Ureter (tissue), 1 donor: ENCODE measurements around the gene CD8A. TPM values are rescaled to one million over a fixed set of nuclear protein-coding genes. Genes with fewer than 3 reads are reported as not detected.

Experiments
- DNase-seq: peaks from one replicate; pipeline ENCODE4 v3.0.0-alpha.2; 2020; ENCODE audit warnings: low spot score
- total RNA-seq: library from RNA; stranded (reverse); gene quantifications from one replicate; pipeline ENCODE4 v1.2.4, GENCODE V29; 2023
- donor health status: DM: yes; HTN: yes; CAD: no.

The CD8A gene
- total RNA-seq, 1 donor from 2014 or later, result 10.9 TPM

DNA sequence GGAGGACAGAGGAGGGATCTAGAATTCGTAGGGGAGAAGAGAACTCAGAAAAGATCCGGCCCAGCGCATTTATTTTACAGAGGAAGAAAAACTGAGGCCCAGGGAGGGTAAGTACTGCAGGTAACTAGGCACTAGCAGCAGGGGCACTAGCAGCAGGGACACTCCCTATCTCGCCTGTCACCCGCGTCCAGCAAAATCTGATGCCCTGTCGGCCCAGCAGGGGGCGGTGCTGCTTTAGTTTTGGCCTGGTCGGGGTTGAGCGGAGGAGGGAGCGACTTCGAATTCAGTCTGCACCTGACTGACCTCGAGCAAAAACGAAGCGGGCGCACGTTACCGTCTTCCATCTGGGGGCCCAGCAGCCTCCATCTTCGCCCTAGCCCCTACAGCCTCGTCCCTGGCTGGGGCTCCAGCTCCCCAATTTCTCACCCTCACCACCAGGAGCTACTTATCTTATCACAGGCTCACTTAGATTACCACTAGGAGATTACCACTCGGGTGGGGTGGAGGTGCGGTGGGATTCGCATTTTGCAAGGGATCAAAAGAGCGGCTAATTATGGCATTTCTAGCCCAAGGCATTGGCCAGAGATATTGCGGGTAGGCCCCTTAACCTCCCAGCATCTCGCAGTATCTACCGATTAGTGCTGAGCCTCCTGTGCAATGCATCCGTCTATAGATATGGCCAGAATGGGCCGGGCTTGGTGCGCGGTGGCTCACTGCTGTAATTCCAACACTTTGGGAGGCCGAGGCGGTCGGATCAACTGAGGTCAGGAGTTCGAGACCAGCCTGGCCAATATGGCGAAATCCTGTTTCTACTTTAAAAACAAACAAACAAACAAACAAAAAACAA is 17.8 kb upstream of the CD8A start:
- peak; percentile 93 for DNase-seq

DNA sequence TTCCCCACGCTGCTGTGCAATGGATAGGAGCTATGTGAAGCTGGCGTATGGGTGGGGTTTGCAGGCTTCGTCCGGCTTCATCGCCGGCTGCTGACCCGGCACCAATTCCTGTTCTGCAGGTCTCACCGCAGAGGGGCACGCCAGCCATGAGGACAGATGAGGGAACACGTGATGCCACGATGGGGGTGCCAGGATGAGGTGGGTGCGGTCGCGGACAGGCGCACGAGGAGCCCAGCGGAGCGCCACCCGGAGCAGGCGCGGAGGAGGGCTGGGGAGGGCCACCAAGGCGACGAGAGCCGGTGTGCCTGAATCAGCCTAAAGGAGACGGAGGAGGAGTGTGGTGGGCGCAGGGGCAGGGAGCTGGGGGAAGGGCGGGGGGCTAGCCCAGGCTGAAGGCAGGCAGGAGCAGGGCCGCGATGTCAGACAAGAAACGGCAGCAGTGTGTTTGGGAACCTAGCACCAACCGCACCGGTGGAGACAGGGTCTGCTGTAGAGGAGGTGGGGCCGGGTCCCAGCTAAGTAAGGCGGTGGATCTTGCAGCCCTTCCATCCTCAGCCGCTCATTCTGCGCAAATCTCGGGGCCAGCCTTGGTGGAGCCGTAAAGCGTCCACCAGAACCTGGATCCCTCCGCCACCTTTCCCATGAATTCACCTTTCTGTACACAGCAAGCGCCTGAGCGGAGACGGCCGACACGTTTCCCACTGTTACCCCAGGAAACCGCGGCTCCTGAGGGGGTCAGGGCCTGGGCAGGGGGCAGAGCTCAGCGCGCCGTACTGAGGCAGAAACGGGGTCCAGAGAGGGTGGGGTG is 17.0 kb upstream of the CD8A start:
- peak; percentile 83 for DNase-seq

- no peak for DNase-seq
Observed at GRCh38 chr2:86807133-86807467, 16.4 kb upstream of the CD8A start.

- DNase-seq, result no peak
Observed at GRCh38 chr2:86806059-86806857, 15.5 kb upstream of the CD8A start.

GRCh38 chr2:86800856-86801567 is 10.3 kb upstream of the CD8A start:
- DNase-seq, result no peak

GRCh38 chr2:86794861-86795260 is 4.1 kb upstream of the CD8A start:
- DNase-seq, result no peak

DNA sequence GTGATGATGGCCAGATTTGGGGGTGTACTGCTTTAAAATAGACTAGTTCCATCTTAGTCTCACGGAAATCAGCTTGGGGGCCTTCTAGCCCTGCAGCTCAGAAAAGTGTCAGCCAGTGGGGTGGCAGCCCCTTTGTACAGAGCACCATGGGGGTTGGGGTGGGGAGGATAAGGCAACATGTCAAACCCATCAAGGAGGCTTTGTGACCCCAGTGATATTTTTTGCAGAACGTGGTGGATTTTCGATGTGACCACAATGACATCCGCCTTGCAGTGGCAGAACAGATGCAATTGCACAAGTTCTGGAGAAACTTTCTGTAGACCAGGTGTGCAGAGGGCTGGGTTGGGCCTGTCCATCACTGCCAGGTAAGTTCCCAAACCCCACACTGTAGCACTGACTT is 3.0 kb upstream of the CD8A start:
- no peak for DNase-seq

- no peak for DNase-seq
Observed at GRCh38 chr2:86791573-86791972, 860 bp upstream of the CD8A start.

DNA sequence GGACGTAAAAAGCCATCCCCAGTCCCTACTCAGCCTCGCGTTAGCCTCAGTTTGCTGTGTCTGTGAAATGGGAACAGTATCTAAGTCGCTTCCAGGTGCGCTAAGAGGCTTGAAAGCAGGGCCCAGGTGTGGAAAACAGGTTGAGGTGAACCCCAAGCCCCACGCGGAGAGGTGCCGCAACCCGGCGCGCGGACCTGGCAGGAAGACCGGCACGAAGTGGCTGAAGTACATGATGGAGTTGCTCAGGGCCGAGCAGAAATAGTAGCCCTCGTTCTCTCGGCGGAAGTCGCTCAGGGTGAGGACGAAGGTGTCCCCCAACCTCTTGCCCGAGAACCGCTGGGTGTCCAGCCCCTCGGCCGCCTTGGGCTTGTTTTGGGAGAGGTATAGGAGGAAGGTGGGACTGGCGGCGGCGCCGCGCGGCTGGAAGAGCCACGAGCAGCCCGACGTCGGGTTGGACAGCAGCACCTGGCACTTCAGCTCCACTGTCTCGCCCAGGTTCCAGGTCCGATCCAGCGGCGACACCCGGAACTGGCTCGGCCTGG is 508 bp downstream of the CD8A start:
- DNase-seq, result no peak

GRCh38 chr2:86789687-86790133 is 1.0 kb downstream of the CD8A start:
- no peak for DNase-seq

- no peak for DNase-seq
Observed at GRCh38 chr2:86788881-86789686, 1.6 kb downstream of the CD8A start.

- DNase-seq, result no peak
Observed at GRCh38 chr2:86788165-86788564, 2.5 kb downstream of the CD8A start.

DNA sequence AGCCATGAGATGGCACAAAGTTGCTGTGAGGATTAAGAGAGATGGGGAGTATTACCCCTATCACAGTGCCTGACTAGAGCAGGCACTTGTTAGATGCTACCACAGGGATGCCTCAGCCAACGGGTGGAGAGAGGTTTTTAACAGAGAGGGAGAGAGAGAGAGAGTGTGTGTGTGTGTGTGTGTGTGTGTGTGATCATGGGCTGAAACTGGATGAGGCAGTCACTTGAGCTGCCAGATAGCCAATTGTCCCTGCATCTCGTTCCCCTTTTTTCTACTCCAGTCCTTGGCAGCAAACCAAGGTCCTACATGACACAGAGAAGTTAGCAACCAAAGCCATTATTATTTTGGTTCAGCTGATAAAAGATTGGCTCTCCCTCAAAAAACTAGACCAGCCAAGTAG is 3.0 kb downstream of the CD8A start:
- no peak for DNase-seq

DNA sequence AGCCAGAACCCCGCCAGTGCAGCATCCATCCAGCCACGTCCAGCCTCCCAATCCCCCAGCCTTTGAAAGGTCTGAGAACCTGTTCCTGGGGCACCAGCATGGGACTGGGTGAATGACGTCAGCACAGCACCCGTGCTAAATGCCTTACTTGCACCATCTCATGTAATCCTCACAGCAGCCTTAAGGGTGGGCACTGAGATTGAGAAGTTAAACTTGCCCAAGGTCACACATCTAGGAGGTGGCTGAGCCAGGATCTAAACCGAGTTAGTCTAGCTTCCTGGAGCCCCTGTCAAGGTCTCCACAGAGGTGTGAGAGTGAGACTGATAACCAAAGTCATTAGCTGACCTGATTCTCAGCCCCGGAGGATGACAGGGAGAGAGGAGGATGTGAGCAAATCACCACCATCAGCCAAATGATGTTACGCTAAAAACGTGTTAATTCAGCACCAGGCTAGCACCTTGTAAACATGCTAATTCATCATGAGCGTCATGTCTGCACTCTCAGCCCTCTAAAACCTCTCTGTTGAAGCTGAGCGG is 4.6 kb downstream of the CD8A start:
- DNase-seq, result no peak

GRCh38 chr2:86785456-86785855 is 5.3 kb downstream of the CD8A start:
- DNase-seq, result no peak

- no peak for DNase-seq
Observed at GRCh38 chr2:86783615-86784339, 6.9 kb downstream of the CD8A start.

- DNase-seq, result no peak
Observed at GRCh38 chr2:86782748-86783147, 8.0 kb downstream of the CD8A start.

- no peak for DNase-seq
Observed at GRCh38 chr2:86781363-86781762, 9.3 kb downstream of the CD8A start.

GRCh38 chr2:86779971-86780370 is 10.7 kb downstream of the CD8A start:
- DNase-seq, result no peak
